GM08714 (cell line): ENCODE data around the gene SCG5.

Experiments used
- H3K4me3 ChIP-seq: fragments of 200-500 bp; sonication (Bioruptor generic); 2 replicates; pipeline ENCODE4 v1.5.1; 2014; ENCODE audit warnings: mild to moderate bottlenecking, low read length, inconsistent platforms
- ZNF274 ChIP-seq: IDR thresholded peaks from 2 replicates; pipeline ENCODE4 v1.6.1; 2012; ENCODE audit warnings: mild to moderate bottlenecking, low read depth, low read length

Gene SCG5

DNA sequence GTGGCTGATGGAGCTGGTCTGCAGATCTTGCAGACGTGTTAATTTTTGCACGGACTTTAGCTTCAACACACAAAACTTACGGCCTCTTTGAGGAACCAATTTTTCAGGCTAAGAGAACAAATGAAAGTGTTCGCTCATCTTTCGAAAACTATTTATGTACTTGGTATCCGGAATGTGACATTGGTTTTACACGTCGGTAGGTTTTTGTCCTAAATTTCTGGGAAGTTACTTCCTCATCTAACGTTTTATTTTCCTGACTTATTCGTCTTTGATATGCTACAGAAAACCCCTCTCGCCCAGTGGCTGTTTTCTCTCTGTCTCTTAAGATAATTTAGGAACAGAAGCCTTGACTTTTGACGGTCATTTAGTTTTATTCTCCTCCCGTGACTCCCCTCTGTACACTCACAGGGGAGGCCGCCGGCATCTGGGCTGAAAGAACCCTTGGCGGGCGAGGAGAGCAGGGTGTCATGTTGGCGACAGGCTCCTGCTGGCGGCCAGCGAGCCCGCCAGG lies 75.5 kb downstream of the SCG5 start:
- H3K4me3 ChIP-seq, result no peak overlapping the region; the same call in 1 of the 2 replicates
- TF ChIP-seq ZNF274, result no peak

DNA sequence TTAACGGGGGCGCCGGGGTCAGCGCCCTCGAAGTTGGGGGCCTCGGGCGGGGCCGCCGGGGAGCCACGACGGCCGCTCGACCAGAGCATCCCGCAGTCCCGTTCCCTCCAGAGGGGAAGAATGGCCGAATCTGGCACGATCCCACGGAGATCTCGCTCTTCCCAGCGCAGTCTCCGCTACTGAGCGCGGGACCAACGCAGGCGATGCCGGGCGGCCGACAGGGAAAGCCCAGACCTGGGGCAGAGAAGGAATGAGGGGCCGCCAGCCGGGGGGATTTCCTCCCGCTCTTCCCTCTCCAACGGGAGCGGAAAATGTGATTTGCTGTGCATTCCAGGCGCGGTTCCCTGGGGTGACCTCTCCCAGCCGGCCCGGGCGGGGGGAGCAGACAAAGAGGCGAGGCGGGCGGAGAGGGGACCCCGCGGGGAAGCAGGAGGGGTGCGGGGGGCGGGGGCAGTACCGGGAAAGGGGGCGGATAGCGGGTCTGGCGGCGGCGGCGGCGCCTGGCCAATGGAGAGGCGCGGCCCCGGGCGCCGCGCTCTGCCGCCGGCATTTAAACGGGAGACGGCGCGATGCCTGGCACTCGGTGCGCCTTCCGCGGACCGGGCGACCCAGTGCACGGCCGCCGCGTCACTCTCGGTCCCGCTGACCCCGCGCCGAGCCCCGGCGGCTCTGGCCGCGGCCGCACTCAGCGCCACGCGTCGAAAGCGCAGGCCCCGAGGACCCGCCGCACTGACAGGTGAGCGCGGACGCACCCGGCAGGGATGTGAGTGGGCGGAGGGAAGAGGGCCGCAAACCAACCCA lies 76.1 kb downstream of the SCG5 start, which contains the start of gene GREM1:
Gene GREM1, plus strand, starts transcription at position 579 of the 801 bp plus-strand sequence. CDS start 12,687 bp downstream, outside the sequence.
- no peak within 1 kb of the TSS; the same call in 1 of the 2 replicates for H3K4me3 ChIP-seq
- no peak for TF ChIP-seq ZNF274

DNA sequence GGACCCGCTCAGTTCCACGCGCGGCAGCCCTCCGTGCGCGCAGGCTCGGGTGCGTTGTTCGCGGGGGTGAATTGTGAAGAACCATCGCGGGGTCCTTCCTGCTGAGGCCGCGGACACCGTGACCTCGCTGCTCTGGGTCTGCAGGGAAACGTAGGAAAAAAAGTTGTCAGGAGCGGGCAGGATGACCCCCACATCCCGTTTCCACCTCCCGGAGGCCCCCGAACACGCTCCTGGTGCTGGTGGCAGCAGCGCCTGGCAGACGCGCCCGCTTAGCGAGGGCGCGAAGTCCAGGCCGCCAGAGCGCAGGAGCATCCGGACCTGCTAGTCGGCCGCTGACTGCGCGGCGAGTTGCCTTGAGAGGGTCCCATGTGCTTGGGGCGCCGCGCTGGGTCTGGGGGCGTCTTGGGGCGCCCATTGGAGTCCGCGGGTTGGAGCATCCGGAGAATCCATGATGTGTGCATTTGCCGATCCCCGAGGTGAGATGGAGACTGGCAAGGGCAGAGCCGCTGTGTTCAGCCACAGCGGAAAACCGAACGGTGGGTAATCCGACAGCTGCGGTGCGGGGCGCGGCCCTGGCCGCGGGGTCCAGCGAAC lies 76.8 kb downstream of the SCG5 start:
- TF ChIP-seq ZNF274, result no peak
- no peak overlapping the region for H3K4me3 ChIP-seq

DNA sequence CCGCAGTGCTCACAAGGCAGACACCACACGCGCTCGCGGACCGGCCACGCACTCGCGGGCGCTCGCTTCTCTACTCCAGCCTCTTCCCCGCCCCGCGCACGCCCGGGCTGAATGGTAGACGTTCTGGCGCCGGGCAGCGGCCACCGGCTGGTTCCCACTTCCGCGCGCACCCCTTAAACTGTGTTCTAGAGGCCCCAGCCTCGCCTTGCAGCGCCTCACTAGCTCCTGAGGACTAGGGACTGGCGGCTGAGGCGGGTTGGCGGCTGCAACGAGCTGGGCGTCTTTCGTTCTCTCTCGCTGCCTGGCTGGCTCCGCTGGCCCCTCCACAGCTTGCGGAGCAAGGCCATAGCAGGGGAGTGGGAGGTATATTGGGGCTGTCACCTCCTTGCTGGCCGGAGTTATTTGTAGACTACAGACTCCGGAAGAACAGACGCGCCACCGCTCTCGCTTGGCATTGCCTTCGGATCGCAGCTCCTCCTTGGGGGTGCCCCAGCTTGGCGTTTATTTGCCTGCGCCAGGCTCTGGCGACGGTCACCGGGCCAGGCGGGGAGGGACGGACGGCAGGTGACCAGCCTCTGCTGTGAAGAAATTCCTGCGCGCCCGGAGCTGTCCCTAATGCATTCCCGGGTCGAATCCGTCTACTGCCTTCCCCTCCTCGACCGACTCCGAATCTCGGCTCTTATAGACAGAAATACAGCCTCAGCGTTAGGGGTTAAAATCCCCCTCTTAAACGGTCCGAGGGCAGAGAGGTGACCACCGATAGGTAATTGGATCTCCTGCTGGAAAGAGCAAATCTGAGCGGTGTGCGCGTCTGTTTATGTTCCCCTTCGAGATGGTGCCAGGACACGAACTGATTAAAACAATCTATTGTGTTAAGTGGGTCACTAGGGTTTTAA lies 77.6 kb downstream of the SCG5 start:
- H3K4me3 ChIP-seq, result no peak overlapping the region
- no peak for TF ChIP-seq ZNF274

DNA sequence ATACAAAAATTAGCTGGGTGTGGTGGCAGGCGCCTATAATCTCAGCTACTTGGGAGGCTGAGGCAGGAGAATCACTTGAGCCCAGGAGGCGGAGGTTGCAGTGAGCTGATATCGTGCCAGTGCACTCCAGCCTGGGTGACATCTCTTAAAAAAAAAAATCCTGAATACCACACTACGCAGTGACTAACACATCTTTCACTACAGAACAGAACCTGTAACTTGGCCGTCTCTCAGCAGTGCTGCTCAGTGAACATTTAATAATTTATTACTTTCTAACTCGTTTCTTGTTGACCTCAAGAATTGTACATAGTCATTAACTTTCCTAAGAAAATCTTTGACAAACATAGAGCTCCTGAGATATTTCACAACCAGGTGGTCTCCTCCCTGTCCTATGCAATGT lies 80.1 kb downstream of the SCG5 start:
- no peak for TF ChIP-seq ZNF274
- no peak overlapping the region for H3K4me3 ChIP-seq

DNA sequence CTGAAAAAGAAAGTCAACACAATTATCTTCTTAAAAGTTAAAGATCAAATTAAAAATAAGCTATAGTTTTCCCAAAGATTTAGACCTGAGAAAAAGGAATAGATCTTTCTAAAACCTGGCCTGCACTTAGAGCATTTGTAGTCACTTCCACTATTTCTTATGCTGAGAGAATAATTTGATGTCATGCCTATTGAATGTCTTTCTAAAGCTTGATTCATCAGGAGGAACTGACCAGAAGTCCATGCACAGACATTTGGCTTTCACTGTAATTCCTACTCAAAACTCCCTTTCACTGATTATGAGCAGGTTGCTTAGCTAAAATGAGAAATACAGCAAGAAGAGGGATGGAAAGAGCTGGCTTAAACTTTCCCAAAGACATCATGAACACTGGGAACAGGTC lies 80.6 kb downstream of the SCG5 start:
- H3K4me3 ChIP-seq, result no peak overlapping the region
- TF ChIP-seq ZNF274, result no peak

DNA sequence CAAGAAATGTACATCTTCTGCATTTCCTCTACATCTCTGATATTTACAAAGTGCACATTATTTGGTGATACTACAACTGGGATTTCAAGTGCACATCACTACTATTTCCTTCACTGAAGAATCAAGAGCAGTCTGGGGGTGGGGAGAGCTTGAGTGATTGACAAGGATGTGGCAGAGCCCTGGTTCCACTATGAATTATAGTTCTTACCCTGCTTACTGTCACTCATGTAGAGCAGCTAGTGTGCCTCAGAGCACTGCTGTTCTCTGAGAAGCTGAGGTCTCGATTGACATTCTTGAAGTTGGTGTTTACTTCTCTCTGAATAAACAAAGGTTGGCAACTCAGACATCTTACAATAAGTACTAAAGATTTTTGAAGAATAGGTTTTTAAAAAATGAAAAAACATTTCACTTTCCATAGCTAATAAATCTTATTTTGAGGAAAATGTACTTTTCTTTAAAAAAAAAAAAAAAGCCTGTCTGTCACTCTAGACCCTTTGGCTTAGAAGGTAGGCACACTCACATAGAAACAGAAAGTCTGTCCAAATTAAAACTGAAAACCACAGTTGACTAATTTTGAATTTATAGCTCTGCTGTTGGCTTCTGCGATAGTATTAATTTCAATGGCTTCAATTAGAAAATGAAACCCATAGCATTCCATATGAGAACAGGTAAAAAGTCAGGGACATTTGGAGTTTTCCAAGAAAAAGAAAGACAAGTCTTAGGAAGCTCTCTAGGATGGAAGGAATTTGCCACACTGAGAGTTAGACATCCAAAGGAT lies 81.8 kb downstream of the SCG5 start:
- H3K4me3 ChIP-seq, result no peak overlapping the region
- TF ChIP-seq ZNF274, result no peak

DNA sequence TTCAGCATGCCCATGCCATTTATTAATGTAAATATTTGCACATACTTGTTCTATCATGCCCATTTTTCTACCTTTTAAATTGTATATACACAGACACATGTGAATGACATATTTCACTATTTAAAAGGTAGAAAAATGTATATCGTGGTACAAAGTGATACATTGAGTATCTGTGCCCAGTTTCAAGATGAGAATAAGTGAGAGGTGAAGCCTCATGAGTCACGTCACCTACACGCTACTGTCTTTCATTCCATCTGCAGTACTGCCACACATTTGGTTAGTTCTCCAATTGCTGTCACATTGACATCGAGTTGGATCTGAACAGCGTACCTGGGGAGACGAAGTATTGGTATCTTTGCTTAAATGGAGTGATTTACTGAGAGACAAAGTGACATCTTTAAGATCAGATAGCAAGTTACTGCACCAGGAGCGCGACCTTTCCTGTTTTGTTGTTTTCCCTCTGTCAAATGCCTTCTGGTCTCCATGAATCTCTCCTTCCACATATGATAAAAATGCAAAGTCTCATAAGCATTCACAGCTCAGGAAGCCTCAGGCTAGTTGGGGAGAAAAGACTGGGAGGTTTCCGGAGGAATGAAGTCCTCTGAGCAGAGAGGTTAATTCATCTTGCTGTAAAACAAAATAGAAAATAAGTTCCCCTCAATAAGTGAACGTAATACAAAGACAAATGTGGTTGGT lies 88.3 kb downstream of the SCG5 start:
- no peak for TF ChIP-seq ZNF274
- H3K4me3 ChIP-seq, result no peak overlapping the region

DNA sequence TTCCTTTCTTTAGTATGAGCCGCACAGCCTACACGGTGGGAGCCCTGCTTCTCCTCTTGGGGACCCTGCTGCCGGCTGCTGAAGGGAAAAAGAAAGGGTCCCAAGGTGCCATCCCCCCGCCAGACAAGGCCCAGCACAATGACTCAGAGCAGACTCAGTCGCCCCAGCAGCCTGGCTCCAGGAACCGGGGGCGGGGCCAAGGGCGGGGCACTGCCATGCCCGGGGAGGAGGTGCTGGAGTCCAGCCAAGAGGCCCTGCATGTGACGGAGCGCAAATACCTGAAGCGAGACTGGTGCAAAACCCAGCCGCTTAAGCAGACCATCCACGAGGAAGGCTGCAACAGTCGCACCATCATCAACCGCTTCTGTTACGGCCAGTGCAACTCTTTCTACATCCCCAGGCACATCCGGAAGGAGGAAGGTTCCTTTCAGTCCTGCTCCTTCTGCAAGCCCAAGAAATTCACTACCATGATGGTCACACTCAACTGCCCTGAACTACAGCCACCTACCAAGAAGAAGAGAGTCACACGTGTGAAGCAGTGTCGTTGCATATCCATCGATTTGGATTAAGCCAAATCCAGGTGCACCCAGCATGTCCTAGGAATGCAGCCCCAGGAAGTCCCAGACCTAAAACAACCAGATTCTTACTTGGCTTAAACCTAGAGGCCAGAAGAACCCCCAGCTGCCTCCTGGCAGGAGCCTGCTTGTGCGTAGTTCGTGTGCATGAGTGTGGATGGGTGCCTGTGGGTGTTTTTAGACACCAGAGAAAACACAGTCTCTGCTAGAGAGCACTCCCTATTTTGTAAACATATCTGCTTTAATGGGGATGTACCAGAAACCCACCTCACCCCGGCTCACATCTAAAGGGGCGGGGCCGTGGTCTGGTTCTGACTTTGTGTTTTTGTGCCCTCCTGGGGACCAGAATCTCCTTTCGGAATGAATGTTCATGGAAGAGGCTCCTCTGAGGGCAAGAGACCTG lies 89.5 kb downstream of the SCG5 start:
- no peak overlapping the region for H3K4me3 ChIP-seq
- TF ChIP-seq ZNF274, result no peak

DNA sequence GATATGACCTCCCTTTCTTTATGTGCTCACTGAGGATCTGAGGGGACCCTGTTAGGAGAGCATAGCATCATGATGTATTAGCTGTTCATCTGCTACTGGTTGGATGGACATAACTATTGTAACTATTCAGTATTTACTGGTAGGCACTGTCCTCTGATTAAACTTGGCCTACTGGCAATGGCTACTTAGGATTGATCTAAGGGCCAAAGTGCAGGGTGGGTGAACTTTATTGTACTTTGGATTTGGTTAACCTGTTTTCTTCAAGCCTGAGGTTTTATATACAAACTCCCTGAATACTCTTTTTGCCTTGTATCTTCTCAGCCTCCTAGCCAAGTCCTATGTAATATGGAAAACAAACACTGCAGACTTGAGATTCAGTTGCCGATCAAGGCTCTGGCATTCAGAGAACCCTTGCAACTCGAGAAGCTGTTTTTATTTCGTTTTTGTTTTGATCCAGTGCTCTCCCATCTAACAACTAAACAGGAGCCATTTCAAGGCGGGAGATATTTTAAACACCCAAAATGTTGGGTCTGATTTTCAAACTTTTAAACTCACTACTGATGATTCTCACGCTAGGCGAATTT lies 91.2 kb downstream of the SCG5 start:
- no peak for TF ChIP-seq ZNF274
- H3K4me3 ChIP-seq, result no peak overlapping the region

DNA sequence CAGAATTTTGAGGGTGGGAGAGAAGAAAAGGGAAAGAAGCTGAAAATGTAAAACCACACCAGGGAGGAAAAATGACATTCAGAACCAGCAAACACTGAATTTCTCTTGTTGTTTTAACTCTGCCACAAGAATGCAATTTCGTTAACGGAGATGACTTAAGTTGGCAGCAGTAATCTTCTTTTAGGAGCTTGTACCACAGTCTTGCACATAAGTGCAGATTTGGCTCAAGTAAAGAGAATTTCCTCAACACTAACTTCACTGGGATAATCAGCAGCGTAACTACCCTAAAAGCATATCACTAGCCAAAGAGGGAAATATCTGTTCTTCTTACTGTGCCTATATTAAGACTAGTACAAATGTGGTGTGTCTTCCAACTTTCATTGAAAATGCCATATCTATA lies 91.8 kb downstream of the SCG5 start:
- H3K4me3 ChIP-seq, result no peak overlapping the region
- TF ChIP-seq ZNF274, result no peak
